HG02884 (cell line): ENCODE results near the gene HDAC4.
"Not testable (repeated sequence)": the region's sequence is repeated elsewhere in the genome, so short reads cannot be mapped to it uniquely, and the experiment has no call there.

Source experiments
- ATAC-seq: cut with Tn5 transposase; IDR thresholded peaks from one replicate; pipeline ENCODE4 v1.9.1; 2021; ENCODE audit warnings: mild to moderate bottlenecking, moderate library complexity; ENCODE audit not compliant: unreplicated experiment

The HDAC4 gene

DNA sequence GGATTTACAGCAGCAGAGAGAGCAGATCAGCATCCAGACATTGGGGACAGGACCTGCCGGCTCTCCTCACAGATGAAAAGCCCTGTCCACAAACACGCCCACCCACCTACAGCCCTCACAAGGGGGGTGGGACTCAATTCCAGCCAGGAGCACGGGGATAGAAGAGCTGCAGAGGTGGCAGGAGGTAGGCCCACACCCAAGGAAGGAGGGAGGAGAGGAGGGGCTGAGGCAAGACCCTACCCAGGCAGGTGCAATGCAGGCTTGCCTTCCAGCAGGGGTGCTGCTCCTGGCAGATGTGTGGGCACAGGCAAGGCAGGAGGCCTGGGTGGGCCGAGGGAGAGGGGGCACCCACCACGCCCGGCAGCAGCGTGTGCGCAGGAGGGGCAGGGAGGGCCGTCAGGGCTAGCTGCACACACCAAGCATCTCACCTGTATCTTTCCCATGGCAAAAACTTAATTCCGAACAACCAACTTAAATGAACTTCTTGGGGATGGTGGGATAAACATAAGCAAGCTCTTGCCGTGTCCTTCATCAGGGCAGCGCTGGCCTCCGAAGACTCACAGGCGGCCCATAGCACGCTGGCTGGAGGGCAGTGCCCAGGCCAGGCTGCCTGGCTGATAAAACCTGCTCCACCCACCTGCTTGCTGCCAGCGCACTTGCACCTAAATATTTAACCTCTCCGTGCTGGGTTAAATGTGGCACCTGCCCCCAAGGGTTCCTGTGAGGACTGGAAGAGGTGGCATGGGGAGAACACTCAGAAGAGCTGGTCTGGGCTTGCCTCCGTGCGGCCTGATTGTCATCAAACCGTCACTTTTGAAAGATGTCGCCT is 219.5 kb downstream of the HDAC4 start:
- no peak for ATAC-seq

DNA sequence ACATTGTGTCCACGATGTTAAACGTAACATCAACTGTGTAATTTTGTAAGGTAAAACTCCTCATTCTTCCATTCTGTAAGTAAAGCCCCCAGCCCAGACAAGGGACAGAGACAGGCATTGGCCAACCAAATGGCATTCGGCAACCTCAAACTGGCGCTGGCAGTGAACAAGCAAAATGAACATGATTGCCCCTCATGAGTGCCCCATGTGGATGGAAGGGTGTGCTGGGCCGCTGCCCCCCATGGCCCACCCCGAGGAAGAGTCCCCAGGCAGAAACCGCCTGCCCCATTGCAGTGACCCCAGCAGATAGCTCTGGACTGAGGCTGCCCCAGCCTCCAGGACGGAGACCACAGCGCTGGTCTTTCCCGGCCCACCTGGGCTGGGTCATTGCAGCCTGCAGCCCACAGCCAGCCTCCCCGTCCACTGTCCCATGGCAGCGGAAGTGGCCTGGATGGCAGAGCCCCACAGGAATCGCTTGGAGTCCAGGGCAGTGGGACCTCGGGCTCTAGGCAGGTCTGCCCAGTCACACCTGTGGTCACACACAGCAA is 220.2 kb downstream of the HDAC4 start:
- no peak for ATAC-seq

DNA sequence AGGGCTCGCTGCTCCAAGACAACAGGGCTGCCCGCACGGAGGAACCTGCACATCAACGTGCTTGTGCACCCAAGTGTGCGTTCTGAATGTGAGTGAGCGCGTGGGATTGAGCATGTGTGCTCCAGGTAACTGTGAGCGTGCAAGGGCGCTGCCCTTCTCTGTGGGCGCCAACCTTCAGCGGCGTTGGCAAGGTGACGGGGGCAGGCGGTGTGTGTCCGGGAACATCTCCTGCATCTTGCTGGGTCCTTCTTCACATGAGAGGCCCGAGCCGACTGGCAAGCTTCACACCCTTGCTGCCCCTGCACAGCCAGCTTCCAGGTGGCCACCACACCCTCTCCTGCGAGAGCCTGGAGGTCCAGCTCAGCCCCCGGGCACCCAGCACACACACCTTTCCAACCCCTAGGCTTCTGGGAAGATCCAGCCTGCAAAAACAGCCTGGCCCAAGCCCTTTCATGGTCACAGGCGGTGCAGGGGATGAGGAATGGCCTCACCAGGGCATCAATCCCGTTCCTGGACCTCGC is 220.9 kb downstream of the HDAC4 start:
- no peak for ATAC-seq

DNA sequence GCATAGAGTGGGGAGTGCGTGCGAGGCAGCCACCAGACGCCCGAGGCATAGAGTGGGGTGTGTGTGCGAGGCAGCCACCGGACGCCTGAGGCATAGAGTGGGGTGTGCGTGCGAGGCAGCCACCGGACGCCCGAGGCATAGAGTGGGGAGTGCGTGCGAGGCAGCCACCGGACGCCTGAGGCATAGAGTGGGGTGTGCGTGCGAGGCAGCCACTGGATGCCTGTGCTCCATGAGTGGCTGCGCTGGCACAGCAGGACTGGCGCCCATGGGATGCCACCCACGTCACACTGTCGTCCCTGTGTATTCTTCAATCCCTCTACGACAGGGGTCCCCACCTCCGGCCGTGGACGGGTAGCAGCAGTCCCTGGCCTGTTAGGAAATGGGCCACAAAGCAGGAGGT is 221.9 kb downstream of the HDAC4 start:
- no peak for ATAC-seq

DNA sequence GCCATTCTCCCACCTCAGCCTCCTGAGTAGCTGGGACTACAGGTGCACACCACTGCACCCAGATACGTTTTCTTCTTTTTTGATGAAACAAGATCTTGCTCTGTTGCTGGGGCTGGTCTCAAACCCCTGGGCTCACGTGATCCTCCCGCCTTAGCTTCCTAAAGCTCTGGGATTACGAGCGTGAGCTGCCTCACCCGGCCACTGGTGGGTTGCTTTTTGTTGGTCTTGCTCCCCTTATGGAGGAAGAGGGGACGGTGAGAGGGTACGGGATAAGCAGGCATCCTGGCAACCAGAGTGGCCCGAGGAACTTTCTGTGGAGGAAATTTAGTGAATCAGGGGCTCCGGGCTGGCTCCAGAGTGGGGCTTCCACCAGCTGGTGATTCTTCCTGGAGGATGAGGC is 222.3 kb downstream of the HDAC4 start:
- ATAC-seq: no peak

DNA sequence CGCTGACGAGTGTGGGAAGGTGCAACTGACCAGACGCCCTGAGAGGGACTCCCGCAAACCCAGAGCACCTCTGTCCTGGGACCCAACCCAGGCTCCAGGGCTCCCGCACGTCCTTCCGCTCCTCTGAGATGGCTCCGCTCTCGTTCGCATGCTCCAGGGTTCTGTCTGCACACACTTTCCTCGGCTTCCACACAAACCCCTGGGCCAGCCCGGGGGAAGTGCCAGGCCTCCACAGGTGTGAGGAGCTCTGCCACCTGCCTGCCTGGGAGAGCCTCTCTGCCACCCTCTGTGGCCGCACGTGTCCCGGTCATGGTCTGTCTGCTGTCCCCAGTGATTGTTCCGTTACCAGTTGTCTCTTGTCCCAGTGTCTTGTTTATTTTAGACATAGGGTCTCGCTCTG is 222.9 kb downstream of the HDAC4 start:
- ATAC-seq: no peak

DNA sequence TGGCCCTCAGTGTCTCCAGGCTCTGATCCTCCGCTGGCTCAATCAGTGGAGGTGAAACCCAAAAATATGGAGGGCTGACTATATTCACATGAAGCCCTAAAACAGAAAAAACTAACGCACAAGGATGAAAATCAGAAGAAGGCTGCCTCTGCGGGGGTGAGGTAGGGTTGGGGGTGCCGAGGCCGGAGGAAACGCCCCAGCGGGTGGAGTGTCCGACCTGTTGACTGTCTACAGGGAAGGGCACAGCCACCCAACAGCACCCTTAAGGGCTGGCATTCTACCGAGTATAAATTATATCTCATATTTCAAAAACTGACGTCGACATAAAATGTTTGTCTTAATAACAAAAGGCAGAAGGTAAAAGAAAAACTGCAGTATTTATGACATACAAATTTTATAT is 223.5 kb downstream of the HDAC4 start:
- no peak for ATAC-seq

DNA sequence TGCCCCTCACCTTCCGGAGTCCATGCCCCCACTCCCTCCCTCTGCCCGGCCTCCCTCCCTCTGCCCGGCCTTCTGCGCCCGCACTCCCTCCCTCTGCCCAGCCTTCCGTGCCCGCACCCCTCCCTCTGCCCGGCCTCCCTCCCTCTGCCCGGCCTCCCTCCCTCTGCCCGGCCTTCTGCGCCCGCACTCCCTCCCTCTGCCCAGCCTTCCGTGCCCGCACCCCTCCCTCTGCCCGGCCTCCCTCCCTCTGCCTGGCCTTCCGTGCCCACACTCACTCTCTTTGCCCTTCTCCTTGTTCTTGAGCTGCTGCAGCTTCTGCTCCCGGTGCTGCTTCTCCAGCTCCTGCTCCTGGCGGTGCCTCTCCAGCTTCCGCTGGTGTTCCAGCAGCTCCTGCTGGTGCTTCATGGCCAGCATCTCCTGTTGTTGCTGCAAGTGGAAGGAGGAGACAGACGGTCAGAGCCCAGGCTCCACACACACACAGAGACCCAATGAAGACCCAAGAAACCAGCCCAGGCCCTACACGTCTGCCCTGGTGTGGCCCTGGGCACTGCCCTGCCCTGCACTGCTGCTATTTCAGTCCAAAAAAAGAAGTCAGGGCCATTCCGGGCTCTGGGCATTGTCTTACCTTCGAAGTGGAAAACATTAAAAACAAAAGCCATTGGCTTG is 224.5 kb downstream of the HDAC4 start:
- not testable (repeated sequence) for ATAC-seq

DNA sequence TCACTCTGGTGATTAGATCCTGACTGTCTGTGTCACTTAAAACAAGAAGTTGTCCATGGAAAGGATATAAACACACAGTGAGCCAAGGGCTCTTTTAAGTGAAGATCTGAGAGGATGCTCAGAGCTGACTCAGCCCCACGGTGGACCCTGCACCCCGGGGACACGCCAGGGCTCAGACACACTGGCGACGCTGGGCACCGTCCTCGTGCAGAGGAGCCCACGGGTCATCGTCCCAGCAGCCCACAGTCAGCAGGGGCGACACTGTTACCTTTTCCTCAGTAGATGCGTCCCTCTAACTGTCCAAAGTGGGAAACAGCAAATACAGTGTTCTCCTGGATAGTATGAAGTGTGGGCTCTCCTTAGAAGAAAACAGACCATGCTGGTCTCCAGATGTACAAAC is 225.6 kb downstream of the HDAC4 start:
- no peak for ATAC-seq

DNA sequence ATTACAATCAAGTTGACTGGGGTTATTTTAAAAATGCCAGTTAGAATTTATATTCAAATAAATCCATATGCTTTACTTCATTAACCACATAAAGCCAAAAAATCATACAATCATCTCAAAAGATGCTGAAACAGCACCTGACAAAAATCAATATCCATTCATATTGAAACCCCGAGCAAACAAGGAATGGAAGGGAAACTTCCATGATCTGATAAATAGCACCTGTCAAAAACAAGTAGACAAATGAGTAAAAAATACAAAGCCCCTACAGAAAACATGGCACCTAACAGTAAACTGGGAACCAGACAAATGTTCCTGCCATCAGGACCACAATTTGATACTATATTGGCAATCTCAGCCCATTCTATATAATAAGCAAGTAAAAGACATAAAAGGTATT is 227.5 kb downstream of the HDAC4 start:
- no peak for ATAC-seq

DNA sequence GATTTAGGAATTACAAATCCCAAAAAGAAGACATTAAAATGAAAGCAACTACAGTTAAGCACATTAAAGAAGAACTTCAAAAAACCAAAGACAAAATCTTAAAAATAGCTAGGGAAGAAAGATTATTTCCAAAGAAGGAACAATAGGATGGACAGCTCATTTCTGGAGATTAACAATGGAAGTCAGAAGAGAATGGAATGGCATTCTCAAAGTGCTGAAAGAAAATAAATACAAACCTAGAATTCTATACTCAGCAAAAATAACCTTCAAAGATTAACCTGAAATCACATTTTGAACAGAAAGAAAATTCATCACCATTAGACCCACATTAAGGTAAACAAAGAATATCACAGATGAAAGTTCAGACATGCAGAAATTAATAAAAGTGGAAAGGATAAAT is 229.2 kb downstream of the HDAC4 start:
- ATAC-seq: no peak

DNA sequence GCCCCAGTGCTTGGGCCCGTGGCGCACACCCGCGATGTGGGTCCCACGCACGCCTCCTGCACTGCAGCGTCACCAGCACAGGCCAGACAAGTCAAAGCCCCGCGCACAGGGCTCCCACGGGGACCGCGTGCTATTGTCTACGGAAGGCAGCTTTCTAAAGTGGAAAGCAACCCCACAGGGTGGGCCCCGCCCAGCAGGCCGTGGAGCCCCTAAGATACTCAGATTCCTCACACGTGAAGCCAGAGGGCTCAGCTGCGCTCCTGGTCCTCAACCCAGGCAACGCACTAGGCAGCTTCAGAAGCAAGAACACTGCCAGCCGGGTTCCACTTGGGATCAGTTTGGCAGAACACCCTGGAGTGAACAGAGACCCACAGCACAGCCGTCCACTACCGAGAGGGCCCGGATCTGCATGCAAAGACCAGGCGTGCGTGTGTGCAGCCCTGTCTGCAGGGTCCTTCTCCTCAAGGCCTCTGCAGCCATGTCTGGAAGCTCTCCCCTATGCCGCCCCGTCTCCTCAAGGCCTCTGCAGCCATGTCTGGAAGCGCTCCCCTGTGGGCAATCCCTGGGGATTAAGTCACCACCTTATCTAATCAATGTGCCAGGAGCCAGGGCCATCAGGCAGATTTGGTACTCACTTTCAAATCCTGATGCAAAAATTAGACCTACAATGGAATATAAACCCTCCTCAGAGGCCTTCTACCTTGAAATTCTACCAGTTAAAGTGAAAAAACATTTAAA is 231.3 kb downstream of the HDAC4 start:
- no peak for ATAC-seq

DNA sequence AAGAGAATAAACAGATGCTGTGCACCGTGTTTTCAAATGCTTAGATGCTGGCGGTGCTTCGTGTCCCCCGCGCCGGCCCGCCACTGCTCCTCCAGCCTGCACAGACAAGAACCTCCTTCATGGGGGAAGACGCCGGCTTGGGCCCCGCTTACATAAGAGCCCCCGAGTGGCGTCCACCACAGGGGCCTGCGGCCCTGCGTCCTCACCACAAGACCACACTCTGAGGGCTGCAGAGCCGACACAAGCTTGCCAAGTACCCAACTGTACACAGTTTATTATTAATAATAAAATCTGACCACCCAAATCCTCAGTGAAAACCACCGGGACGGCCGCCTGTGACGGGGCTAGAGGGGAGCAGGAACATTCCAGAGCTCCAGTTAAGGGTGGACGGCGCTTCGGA is 232.2 kb downstream of the HDAC4 start:
- no peak for ATAC-seq

DNA sequence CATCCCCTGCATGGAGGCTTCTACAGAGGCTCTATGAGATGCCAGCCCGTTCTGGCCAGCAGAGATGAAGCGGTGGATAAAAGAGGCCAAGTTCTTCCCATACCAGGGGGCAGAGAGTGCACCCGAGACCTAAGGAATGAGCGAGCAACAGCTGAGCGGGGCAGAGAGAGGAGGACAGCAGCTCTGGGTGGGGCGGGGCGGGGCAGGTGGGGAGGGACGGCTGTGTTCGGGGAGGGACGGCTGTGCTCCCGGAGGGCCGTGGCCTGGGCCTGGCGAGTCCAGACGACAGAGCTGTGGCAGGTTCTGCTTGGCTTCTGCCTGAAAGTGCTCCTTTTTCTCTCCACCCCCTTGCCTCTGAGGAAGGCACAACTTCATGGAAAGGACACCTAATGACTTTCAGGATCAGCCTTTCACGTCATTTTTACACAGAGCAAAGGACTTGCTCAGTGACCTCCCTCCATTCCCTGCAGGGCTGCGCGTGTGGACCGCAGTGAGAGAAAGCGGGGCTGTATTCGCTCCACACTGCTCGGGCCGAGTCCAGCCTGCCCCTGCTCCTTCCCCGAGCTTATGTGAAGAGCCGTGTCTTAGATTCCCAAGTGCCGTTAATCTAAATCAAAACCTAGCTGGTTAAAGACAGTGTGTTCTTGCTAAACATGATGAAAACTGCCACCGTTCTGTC is 232.9 kb downstream of the HDAC4 start:
- ATAC-seq: no peak

DNA sequence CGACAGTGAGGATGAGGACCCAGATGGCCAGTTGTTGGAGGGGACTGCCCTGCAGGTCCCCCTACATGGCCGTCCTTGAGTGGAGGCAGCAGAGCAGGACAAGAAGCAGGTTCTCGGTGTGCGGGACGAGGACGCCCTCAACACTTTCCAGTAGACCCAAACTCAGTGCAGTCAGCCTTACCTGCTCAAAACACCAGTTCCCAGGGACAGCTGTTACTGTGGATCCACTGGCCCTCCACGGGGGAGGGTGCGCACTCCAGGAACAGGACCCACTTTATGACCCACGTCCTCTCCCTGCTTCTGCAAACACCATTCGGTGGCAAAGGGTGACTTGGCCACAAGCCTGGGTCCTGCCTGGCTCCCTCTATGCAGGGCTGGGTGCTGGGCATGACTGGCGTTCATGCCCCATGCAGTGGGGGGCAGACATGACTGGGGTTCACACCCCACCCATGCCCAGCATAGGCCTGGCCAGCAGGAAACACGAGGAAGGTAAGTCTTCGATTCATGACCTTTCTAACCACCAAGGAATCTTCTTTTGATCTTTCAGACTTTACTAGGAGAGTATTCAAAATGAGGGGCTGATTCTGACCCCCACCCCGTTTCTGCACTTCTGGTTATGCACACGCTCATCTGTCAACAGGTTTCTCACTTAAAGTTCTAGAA is 233.7 kb downstream of the HDAC4 start:
- no peak for ATAC-seq

DNA sequence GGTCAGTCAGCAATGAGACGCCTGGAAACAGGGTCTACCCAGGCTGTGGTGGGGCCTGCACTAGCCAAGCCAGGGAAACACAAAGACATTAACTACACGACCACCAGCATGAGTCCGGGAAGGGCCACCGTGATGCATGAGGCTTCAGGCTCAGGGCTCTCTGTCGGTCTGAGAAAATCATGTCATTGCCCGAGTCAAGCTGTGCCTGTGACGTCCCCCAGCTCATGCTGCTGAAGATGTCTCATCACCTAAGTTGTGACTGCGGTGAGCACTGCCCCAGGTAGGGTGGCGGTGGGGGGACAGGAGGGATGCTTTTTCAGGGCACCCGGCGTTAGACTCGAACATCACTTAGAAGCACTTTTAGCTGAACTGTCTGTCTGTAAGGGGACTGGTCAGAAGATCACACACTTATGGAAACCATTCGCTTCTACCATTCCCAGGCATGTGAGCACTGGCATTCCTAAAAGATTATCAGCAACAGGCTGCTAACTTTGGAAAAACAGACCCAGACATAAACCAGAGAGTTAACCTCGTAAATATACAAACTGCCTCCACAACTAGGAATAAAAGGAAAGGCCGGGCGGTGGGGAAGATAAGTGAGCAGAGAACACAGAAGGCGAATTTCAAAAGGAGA is 234.5 kb downstream of the HDAC4 start:
- ATAC-seq: no peak

DNA sequence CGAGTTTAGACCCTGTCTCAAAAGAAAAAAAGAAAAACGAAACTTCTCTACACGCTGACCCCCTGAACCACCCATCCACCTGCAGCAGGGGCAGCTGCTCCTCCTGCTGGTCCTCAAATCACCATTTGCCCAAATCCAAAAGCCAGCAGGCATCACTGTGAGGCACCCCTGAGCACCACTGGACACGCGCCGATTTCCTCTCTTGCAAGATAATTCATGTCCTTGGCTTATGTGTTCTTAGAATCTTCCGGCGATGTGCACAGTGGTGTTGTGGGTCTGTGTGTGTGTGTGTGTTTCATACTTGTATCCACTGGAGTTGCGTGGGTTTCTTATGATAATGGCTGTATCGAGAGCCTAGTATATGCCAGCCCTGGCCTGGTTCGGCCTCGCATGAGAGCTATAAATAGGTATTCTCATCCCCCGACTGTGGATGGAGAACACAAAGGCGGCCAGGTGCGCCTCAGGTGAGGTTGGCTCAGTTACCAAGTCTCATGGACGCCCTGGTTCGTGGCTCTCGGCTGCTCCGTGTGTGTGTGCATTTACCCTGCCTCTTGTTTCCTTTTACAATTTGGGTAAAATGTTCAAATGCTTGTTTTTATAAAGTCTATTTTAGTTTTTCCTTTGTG is 235.5 kb downstream of the HDAC4 start:
- ATAC-seq: no peak

DNA sequence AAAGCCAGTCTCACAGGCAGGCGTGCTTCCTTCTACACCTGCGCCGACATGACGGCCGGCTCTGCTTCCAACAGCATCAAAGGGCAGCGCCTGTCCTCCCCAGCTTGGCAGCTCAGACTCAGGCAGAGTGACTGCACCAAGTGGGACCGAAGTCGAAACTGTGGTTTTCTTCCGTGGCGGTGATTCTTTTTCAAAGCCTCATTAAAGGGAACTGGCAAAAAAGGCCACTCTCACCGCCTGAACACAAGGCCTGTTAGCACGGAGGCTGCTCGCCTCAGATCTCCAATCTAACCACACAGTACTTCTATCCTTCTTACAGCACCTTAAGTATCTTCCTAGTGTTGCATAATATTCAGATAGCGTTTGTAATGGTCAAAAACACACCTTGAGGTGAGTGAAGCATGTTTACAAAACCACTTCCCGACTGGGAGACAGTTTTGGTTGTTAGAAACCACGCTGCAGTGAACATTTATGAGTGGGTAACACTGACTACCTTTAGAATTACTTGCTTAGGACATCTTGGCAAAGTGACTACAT is 236.4 kb downstream of the HDAC4 start:
- no peak for ATAC-seq

DNA sequence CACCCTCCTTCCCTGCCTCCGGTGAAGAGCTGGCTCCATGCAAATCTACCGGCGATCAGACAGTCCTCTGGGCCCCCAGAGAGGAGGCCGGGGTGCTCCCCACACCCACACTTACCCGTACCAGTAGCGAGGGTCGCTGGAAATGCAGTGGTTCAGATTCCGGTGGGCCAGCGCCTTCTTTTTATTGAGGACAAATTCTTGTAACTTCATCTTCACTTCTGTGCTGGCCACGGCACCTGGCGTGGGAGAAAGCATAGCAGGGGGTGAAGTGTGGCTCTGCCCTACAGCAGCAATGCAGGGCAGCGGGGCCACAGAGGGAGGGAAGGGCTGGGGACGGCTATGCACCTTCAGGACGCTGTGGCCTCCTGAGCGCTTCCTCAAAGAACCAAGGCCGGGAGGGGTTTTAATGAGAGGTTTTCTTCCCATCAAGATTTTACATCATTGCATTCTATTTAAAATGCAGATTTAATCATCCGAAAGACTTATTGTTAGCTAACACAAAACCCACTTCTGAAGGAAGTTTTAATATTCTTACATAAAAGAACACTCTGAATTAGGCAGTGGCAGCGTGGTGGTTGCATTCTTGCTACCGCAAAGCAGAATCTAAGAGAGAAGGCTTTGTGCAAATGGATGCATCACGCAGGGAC is 237.0 kb downstream of the HDAC4 start:
- no peak for ATAC-seq
